Stimulated activated CD8-positive, alpha-beta memory T cell treated with anti-CD3 and anti-CD28 coated beads, Interleukin-7, amount 100 ng/mL, for 24 hours (primary cell): ENCODE data around the gene RETREG3.
"Not testable (repeated sequence)": the region's sequence is repeated elsewhere in the genome, so short reads cannot be mapped to it uniquely, and the experiment has no call there.

Source experiments
- DNase-seq: peaks from one replicate; pipeline ENCODE4 v3.0.0-alpha.2; 2020; ENCODE audit warnings: low read depth

The RETREG3 gene, protein sequence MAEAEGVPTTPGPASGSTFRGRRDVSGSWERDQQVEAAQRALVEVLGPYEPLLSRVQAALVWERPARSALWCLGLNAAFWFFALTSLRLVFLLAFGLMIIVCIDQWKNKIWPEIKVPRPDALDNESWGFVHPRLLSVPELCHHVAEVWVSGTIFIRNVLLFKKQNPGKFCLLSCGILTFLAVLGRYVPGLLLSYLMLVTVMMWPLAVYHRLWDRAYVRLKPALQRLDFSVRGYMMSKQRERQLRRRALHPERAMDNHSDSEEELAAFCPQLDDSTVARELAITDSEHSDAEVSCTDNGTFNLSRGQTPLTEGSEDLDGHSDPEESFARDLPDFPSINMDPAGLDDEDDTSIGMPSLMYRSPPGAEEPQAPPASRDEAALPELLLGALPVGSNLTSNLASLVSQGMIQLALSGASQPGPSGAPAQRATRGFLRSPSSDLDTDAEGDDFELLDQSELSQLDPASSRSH

DNA sequence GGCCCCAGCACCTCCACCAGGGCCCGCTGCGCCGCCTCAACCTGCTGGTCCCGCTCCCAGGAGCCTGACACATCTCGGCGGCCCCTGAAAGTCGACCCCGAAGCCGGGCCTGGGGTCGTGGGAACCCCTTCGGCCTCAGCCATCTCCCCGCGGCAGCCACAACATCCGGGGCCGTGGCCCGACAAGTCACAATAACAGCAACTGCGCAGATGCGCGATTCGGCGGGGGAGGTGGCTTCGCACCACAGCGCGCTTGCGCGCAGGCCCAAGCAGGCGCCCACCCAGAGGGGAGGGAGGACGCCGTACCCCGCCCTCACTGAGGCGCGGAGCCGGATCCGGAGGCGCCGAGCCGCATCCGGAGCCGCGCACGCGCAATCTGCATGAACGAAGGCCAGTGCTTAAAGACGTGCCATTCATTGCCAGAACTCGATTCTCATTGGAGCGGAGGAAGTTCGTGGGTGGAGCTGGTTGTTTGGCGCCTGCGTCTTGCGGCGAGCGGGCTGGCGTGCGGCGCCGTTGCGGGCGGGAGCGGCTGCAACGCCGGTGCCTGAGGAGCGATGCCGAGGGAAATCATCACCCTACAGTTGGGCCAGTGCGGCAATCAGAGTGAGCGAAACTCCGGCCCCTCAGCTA lies at the start of gene RETREG3, which contains the start of gene TUBG1:
Gene RETREG3, minus strand, starts transcription at position 193 of the 632 bp plus-strand sequence. Its CDS starts 50 bp downstream, at position 143.
Gene TUBG1, plus strand, starts transcription at position 502 of the 632 bp plus-strand sequence. Its CDS starts 55 bp downstream, at position 557.
- DNase-seq: peak; percentile 95

DNA sequence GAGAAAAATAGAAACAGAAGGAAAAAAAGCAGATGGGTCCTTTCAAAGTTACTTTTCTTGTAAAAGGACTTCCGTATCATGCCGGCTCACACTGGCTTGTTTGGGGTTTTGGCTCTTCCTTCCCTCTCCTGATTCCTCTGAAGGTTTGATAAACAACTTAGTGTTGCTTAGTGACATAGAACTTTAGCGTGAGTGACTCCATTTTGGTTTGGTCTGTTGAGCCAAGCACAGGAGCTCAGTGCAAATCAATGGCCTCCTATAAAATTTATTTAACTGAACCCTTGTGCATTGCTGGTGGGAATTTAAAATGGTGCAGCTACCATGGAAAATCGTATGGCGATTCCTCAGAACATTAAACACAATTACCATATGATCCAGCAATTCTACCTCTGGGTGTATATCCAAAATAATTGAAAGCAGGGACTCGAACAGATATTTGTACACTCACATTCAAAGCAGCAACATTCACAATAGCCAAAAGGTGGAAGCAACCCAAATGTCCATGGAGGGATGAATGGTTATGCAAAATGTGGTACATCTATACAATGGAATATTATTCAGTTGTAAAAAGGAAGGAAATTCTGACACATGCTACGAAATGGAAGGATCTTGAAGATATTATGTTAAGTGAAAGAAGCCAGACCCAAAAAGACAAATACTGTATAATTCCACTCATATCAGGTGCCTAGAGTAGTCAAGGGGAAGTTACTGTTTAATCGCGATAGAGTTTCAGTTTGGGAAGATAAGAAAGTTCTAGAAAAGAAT lies 48.8 kb upstream of the RETREG3 start:
- no peak for DNase-seq

DNA sequence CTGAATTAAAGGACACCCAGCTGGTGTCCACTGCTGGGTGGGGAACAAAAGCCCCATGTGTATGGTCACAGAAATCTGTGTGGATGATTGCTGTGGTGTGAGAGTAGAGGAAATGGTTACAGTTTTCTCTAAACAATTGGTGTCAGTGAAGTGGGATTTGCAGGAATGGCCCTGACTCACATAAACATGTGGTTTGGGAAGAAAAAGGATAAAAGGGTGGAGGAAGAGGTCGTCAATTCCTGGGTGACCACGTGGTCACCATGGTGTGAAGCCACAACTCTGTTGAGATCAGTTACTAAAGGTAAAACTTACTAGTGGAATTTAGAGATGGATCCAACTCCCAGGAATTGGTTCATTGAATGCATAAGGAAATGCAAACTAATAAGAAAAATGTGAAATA lies 46.4 kb upstream of the RETREG3 start:
- DNase-seq: no peak

DNA sequence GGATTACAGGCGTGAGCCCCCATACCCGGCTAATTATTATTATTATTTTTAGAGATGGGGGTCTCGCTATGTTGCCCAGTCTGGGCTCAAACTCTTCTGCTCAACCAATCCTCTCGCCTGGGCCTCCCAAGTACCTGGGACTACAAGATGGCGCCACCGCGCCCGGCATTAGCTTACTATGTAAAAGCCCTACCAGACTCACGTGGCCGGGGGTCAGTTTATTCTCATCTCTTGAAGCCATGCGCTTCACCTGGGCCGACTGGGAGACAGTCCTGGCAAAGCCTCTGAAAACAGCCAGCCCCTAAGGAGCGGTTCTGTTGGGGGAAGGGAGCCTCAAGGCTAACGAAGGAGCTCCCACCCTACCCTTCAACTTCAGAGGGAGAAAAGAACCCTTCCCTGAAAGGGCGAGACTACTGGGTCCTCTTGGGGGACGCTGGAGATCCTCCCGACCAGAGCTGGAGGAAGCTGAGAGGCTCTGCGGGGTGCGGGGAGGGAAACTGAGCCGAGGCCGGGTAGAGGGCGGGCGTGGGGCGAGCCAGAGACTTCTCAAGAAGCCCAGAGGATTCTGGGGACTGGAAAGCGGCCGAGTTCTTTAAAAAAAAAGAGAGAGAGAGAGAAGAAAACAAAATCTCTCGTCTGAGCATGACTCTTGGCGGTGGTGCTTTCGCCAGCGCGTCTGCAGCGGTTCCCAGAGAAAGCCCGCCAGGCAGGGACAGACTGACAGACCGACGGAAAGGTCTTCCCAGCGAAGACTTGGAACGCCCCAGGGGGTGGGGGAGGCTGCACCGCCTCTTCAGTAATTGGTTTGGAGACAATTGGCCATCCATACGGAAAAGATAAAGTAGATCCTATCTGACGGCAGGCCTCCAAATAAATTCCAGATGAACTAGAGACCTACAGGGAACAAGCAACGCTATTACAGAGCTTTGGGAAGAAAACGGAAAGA lies 44.3 kb upstream of the RETREG3 start:
- DNase-seq: no peak

DNA sequence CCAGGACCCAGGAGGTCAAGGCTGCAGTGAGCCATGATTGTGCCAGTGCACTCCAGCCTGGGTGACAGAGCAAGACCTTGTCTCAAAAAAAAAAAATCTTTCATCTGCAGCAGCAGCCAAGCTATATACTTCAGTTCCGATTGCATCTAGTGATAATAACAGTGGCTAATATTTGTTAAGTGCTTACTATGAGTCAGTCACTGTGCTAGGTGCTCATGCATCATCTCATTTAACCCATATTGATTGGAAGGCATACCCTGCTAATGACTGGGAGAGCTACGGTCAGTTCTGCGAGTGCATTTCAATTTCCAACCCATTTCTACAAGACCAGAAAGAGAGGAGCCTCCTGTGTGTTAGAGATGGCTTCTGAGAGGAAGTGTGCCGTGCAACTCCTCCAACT lies 42.2 kb upstream of the RETREG3 start:
- no peak for DNase-seq

DNA sequence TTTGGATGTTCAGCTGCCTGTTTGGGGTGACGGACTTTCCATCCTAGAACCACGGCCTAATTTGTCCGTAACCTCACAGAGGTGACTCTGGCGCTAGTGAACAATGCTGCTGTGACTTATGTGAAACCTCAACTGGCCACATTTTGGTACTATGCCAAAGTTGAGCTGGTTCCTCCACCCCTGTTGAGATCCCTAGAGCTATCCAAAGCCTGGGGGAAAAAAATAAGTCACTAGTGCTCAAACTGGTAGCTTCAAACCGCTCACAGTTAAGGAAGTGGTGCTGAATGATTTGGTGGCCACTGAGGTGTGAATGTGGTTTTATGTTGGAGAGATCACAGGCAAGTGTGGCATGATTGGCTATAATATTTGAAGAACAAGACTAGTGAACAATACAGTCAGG lies 38.6 kb upstream of the RETREG3 start:
- DNase-seq: no peak

DNA sequence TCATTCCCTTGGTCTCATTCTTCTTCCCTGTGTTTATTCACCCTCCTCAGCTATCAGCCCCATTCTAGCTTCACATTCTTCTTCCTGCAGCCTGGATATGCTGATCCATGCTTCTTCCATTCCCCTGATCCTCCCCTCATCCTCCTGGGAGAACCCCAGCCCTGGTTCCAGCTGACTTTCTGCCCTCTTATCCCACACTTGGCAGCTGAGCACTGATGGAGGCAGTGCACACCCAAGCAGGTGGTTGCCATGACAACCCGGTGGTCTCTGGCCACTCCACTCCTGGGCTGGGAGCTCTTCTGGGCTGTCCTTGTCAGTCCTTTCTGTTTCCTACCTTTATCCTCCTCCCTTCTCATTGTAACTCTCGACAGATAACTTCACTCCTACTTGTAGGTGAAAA lies 33.2 kb upstream of the RETREG3 start:
- DNase-seq: no peak

DNA sequence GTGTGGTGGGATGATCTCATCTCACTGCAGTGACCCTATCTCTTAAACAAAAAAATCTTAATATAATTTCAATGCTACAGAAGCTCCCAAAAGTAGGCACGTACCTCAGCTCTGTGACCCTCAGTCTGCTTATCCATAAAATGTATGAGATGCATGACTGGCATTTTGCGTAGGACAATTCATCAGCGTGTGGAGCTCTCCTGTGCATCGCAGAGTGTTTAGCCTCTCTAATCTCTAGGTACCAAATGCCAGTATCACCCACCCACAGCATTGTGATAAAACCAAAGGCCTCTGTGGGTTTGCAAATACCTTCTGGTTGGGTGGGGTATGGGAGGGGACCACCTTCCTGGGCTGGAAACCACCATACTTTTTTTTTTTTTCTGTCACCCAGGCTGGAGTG lies 30.9 kb upstream of the RETREG3 start:
- DNase-seq: no peak

DNA sequence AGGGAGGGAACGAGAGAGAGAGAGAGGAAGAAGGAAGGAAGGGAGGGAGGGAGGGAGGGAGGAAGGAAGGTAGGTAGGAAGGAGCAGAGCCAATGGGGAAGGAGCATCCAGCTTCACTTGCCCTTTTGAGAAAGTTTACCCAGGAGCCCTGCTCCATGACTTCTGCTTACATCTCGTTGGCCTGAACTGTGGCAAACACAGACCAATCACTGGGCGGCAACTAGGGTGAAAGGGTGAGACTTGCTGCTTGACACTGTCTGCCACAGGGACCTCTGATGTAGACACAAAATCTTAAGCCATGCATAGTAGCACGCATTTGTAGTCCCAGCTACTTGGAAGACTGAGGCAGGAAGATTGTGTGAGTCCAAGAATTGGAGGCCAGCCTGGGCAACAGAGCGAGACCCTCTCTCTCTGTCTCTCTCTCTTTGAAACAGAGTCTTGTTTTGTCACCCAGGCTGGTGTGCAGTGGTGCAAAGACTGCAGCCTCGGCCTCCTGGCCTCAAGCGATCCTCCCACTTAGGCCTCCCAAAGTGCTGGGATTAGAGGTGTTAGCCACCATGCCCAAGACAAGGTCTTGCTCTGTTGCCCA lies 30.4 kb upstream of the RETREG3 start:
- DNase-seq: no peak

DNA sequence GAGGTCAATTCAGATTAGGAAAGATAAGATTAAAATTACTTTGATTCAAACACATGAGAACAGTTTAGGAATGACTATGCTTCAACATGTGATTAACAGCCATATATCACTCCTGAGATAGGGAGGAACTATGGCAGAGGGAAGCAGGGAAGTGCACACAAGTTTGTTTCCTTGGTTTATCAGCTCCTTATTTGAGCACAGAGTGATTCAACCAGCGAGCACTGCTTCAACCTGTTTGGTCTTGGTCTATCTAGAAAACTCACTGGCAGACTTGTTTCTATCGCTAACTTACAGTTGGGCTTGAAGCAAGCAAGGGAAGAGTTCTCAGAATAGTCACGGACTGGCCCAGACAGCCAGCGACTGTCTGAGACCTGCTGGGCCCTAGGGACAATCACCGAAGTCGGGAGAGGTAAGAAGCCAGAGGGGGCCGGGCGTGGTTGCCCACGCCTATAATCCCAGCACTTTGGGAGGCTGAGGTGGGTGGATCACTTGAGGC lies 23.8 kb upstream of the RETREG3 start:
- no peak for DNase-seq

DNA sequence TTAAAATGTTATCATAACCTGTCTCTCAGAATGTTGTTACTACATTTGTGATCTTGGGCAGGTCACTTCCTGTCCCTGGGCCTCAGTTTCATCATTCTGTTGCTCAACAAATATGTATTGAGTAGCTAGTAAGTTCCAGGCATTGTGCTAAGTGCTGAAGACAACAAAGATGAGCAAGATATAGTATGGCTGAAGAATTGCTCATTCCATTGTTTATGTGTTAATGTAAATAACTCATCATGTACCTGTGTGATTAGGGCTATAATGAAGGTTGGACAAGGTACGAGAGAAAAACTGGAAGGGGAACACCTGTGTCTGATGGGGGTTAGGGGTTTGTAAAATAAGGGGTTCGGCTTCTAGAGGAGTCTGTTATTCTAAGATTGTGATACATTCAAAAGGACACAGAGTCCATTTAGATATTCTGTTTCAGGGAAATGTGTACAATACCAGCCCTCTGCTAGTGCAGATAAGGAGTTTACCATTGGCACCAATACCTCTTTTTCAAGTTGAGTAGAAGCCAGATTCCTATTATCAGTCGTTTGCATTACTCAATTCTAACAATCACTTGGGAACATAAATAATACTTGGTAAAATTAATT lies 20.3 kb upstream of the RETREG3 start:
- DNase-seq: no peak

DNA sequence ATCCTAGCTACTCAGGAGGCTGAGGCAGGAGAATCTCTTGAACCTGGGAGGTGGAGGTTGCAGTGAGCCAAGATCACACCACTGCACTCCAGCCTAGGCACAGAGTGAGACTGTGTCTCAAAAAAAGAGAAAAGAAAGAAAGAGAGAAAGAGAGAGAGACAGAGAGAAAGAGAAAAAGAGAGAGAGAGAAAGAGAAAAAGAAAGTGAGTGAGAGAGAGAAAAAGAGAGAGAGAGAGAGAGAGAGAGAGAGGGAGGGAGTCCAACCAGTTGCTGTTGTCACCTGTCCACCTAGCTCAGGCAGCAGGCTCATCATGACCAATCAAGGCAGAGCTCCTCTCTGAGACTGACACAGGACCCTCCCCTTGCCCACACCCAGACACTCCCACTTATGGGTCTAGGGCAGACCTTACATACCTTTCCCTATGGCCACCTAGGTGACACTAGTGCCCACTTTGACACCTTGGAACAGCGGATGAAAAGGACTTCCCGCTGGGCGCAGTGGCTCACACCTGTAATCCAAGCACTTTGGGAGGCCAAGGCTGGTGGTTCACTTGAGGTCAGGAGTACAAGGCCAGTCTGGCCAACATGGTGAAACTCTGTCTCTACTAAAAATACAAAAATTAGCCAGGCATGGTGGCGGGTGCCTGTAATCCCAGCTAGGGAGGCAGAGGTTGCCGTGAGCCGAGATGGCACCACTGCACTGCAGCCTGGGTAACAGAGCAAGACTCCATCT lies 18.0 kb upstream of the RETREG3 start:
- DNase-seq: not testable (repeated sequence)

DNA sequence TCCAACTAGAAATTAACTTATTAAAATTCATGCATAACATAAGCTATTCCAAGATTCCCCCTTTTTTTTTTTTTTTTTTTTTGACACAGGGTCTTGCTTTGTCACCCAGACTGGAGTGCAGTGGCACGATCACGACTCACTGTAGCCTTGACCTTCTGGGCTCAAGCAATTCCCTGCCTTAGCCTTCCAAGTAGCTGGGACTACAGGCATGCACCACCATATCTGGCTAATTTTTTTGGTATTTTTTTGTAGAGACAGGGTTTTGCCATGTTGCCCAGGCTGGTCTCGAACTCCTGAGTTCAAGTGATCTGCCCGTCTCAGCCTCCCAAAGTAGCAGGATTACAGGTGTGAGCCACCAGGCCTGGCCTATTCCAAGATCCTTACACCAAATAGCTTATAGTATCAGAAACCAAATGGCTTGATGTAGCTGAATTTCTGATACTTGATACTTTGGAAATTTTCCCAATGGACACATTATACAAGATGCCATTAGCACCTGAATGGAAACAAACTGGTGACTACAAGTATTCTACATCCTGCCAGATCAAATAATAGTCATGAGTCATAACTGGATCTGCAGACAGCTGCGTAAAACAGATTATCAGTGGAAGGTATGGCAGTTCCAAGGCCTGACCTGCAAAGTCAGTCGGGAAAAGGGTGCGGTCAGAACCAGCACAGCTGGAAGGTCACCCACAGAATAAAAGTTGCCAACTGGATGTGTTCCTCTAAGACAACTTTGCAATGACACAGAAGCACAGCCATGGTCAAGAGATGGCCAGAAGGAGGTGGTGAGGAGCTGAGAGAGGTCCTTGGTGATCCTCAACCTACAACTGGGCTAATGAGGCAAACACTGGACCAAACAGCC lies 14.8 kb upstream of the RETREG3 start:
- no peak for DNase-seq

DNA sequence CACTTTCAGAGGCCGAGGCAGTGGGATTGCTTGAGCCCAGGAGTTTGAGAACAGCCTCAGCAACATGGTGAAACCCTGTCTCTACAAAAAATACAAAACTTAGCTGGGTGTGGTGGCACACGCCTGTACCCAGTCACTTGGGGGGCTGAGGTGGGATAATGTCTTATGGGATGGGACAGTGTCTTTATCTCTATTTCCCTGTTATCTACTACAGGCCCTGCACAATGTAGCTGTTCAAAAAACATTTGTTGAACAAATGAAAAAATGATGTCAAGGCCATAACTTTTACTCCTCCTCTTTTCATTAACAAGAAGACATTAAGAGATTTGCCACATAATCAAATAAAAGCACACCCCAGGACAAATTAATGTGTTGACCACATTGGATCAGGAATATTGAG lies 14.1 kb upstream of the RETREG3 start:
- no peak for DNase-seq

DNA sequence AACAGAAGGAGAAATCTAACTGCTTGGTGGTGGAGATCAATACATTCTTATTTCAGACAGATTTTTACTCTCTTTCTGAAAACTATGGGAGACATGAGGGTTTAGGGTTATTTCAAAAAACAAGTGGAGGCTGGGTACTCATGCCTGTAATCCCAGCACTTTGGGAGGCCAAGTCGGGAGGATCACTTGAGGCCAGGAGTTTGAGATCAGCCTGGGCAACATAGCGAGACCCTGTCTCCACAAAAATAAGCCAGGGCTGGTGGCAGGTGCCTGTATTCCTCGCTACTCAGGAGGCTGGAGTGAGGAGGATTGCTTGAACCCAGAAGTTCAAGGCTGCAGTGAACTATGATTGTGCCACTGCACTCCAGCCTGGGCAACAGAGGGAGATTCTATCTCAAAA lies 12.8 kb upstream of the RETREG3 start:
- DNase-seq: not testable (repeated sequence)

DNA sequence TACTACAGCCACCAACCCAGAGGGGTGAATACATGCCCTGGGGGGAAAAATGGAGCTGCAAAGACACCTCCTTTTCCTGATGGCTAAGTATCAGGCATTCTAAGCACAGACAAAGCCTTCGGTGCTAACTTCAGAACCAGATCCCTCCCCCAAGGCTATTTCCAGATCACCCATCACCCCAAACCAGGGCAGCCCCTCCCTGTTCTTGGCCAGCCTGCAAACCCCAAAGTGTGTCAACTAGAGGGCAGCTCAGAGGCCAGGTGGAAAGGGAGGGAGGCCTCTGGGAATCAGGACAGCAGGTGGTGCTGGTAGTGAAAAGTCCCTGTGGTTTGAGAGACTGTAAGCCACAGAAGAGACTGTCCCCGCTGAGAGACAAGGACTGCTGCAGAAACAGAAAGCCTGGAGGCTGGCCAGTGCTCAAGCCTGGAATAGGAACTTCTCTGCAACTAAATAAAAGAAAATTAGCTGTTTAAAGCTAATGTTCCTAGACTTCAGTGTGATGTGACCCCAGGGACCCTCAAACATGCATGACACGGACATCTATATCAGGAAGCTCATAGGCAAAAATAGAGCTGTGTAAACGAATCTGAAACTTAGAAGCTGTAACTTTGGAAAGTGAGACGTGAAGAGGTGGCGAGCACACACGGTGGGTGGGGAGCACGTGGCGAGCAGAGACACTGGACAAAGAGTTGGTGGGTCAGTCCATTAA lies 9.4 kb upstream of the RETREG3 start:
- no peak for DNase-seq

DNA sequence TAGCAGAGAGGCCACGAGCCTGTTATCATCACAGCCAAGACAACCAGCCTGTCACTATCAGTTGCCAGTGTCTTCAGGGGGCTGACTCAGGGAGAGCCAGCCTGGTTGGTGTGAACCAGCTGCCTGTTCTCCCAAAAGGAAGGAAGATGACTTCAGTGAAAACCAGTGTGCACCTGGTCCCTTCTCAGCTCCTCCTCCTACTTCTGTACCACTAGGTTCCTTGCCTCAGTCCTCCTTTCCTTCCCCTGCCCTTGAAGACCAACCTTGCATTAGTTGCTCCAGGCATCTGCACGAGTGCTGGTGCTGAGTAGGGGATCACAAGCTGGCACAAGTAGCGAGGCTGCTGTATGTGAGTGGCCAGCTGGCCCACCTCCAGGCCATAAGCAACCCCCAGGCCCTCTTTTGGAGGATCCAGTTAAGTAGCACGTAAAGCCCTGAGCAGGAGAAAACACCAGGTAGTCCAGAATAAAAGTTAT lies 8.8 kb upstream of the RETREG3 start:
- DNase-seq: no peak

DNA sequence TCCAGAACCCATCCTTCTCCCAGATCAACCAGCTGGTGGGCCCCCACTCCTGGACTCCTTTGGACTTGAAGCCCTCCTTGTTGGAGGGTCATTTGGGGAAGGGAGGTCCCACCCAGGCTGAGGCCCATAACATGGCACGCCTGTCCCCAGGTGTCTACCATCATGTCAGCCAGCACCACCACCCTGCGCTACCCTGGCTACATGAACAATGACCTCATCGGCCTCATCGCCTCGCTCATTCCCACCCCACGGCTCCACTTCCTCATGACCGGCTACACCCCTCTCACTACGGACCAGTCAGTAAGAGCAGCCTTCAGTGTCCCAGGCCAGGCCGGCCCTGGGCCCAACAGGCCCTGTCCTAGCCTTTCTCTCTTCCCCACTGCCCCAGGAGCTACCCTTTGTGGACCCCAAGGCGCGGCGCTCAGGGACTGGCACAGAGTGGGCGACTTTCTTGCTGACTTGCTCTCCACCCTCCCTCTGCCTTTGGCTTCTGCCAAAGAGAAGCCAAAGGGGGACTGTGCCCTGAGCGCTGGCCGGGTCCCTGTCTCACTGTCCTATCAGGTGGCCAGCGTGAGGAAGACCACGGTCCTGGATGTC lies 4.6 kb upstream of the RETREG3 start:
- DNase-seq: no peak
